Daoy (cell line): ENCODE data around the gene DAPK1. TPM values are rescaled to one million over a fixed set of nuclear protein-coding genes. Genes with fewer than 3 reads are reported as not detected.

Source experiments
- DNase-seq: peaks from one replicate; pipeline ENCODE4 v3.0.0-alpha.2; 2015; ENCODE audit warnings: low read depth
- total RNA-seq: library from RNA; depleted of rRNA; stranded (reverse); fragments of >200 nt; shearing (Covaris generic); gene quantifications from 2 replicates; pipeline ENCODE4 v1.2.3, GENCODE V29; 2014

Gene DAPK1
- total RNA-seq, 1 experiment from 2014 or later: 31.3 TPM

- no peak for DNase-seq
These were observed 114.9 kb downstream of the DAPK1 start for GRCh38 chr9:87612536-87612935.

DNA sequence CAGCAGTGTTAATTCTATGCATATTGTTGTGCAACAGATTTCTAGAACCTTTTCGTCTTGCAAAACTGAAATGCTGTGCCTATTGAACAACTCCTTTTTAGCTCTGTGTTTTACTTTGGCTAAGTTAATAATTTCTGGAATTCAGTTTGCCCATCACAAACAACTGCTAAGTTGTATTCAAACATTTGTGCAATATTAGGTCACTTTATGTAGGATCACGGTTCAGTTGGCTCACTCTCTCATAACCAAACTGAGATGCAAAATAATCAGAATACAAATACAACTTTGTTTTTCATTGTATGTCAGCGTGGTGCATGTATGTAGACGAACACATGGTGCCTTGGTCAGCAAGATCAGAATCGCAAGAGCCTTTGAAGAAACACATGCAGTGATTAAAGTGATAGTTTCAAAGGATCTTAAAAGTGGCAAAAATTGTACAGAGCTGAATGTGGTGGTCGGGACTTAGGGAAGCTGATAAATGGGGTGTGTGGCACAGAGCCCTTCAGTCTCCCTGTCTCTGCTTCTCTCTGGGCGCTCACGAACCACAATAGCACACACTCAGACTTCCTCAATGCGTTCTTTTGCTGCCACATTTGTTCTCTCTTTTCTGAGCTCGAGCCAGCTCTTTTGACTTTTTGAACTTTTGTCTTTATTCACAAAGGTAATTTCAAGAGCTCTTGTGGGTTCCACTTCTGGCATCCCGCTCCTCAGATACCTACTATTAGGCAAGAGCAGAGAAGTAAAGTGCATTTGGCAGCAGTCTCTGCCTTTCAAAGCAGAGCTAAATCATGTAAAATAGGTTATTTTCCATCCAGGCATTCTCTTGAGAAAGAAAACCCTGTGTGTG, 115.8 kb downstream of the DAPK1 start:
- no peak for DNase-seq

- DNase-seq: no peak
These were observed 116.7 kb downstream of the DAPK1 start for GRCh38 chr9:87614397-87614796.

DNA sequence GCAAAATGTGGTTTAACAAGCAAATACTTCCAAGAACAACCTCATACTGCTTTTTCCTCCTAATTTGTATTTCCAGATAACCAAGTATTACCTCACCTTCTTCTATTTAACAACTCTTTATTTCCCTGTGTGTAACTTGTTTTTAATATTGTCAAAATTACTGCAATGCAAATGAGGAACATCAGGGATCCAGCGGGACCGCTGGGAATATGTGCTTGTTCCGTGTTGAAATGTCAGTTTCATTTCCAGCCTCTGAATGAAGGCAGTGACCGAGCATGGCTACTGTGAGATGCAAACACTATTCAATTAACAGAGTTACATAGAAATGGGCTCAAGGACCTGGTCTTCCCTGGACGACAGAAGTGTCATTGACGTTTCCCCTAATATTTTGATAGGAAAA, 117.5 kb downstream of the DAPK1 start:
- DNase-seq: no peak

- peak; percentile 69 for DNase-seq
These were observed 118.0 kb downstream of the DAPK1 start for GRCh38 chr9:87615547-87616148.

- DNase-seq: no peak
These were observed 120.6 kb downstream of the DAPK1 start for GRCh38 chr9:87618226-87618625.

DNA sequence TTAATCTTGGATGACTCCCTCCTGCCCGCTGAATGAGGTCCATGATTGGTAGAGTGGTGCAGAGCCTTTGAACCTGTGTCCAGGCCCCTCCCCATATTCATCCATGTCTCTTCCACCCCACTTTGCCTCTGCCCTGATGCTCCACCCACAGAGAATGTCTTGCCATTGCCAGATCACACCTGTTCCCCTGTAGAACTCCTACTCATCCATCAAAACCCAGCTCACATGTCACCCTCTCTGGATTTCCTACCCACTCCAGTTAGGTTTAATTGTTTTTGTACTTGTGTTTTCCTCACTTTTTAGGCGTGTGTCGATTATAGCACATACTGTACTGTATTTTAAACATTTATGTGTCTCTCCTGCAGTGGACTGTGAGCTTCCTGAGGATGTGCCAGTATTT, 121.3 kb downstream of the DAPK1 start:
- no peak for DNase-seq

- DNase-seq: no peak
These were observed 121.7 kb downstream of the DAPK1 start for GRCh38 chr9:87619346-87619745.

DNA sequence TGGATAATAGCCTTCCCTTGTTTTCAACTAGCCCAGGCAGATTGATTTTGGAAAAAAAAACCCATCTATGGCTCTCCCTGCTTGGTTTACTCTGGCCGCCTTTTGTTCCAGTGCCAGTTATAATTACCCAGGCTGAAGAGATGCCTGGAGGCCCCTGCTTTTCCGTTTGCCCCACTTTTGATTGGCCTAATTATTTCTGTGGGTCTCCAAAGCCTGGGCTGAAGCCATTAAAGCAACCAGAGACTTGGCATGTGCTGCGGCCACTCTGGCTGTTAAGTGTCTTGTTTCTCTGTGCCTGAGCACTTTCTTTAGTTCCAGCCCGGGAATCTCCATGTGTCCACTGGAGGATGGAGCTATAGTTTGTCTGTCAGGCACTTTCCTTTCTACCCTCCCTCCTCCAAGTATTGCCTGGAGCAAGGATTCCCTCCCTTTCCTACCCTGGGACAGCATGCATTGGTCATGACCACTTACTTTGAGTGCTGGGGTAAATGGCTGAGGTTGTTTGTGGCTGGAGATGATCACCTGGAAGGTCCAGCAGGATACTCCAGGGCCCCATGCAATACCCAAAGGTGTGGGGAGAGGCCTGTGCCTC, 123.2 kb downstream of the DAPK1 start:
- peak; percentile 42 for DNase-seq

DNA sequence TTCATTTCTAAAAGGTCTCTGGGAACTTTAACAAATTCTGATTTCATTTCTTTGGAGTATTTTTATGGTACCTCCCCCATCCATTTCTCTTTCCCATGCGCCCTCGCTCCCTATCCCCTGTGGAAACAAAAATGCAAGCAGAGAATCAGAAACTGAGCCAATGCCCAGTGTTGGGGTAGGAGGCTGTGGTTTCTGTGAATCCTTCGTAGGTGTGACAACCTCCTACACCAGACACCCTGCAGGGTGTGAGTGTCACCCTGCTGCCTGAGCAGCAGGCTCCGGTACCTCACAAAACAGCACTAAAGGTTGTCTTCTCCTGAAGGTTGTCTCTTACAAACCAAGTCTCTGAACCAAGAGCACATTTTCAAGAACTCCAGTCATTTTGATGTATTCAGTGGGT, 124.4 kb downstream of the DAPK1 start:
- DNase-seq: no peak

DNA sequence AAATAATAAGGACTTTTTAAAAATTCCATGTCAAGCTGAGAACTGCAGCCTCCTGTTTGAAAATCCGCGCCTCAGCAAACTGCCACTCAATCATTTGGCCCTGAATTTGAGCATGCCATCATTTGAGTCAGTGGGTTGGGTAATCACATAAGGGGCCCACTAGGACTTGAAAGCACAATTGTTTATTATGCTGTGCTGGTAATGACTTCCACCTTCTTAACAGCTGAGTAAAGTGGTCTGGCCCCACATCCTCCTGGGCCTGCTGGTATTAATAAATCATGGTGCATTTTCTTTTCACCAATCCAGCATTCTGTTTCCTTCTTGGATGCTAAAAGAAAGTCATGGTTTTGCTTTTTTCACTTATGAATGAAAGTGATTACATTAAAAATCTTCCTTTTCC, 125.3 kb downstream of the DAPK1 start:
- DNase-seq: peak; percentile 27

- DNase-seq: no peak
These were observed 130.7 kb downstream of the DAPK1 start for GRCh38 chr9:87628346-87628745.

- DNase-seq: no peak
These were observed 131.4 kb downstream of the DAPK1 start for GRCh38 chr9:87629104-87629503.

- no peak for DNase-seq
These were observed 132.6 kb downstream of the DAPK1 start for GRCh38 chr9:87630266-87630665.

DNA sequence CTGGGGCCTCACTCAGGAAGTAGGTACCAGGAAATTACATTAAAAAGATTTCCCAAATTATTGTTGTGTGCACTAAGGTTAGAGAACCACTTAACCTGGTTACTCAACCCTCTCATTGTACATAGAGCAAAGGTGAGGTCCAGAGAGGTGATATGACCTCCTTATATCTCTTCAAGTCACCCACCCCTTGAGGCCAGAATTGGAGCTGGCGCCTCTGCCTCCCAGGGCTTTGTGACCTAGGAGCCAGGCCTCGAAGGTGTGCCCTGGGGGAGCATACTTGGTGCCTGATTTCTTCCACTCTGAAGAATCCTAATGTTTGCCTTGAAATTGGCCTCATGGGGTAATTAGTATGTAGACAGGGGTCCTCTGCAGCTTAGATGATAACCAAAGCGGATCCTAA, 133.2 kb downstream of the DAPK1 start:
- no peak for DNase-seq

DNA sequence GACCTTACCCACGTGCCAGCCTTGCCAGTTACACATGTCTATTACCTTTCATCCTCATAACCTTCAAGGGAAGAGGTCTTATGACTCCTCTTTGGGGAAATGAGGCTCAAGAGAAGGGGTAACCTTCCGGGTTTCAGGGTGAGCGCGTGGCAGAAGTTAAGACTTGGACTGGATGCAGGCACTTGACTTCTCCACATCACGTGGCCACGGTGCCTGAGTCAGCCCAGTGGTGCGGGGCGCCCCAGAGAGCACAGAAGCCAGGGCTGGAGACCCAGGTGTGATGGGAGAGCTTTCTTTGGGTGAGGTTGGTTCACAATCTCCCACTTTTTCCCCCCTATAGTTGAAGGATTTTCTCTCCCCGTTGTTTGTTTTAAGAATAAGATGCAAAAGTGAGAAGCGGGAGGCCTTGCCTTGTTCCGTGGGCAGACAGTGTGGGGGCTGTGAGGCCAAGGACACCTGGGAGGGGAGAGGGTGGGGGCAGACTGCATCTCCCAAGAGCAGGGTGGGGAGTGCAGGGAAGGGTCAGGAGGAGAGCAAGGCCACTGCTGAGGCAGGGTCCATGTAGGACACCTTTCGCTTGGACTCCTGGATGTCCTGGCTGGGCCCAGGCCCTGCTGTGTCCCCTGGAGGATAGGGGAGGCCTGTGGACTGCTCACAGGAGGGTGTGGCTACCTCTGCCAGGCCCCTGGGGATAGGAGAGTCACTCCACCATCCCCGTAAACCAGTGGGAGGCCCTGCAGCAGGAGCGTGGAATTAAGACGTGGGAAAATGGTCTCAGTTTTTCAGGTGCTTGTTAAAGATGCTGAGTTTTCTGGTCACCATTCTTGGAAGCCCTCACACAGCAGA, 138.2 kb downstream of the DAPK1 start:
- DNase-seq: no peak

- no peak for DNase-seq
These were observed 140.6 kb downstream of the DAPK1 start for GRCh38 chr9:87638292-87638691.

GRCh38 chr9:87639949-87640348, 142.3 kb downstream of the DAPK1 start:
- no peak for DNase-seq

DNA sequence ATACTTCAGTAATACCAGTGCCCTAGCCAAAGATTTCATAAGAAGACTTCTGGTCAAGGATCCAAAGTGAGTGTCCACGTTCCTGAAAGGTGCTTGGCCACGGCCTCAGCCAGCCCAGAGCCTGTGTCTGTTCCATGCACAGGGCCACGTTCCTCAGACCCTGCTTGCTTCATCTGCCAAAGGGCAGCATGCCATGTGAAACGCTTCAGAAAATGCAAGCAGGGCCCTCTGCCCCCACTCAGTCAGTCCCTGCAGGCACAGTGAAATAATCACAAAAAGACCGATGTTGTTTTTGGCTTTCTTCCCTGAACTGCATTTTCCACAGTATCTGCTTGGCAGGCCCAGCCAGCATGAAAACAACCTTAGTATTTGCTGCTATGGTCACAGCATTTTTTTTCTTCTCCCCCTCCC, 142.7 kb downstream of the DAPK1 start:
- DNase-seq: peak; percentile 60

GRCh38 chr9:87641067-87641466, 143.4 kb downstream of the DAPK1 start:
- no peak for DNase-seq

GRCh38 chr9:87642330-87643106, 144.9 kb downstream of the DAPK1 start:
- no peak for DNase-seq
